Fibroblast of gingiva (primary cell): ENCODE data around the gene MIF4GD.
"Not testable (repeated sequence)": the region's sequence is repeated elsewhere in the genome, so short reads cannot be mapped to it uniquely, and the experiment has no call there.

Experiments used
- DNase-seq: peaks from one replicate; pipeline ENCODE4 v3.0.0-alpha.2; 2011; ENCODE audit warnings: low read depth

MIF4GD gene

GRCh38 chr17:75270966-75271232 lies at the start of gene MIF4GD:
TSS of gene MIF4GD (minus strand) at chr17:75271231. CDS start at chr17:75270195, 1,036 bp downstream.
- peak; percentile 55 for DNase-seq

- no peak for DNase-seq
Observed at GRCh38 chr17:75319904-75320691, 49.1 kb upstream of the MIF4GD start.

- DNase-seq: no peak
Observed at GRCh38 chr17:75318615-75319222, 47.7 kb upstream of the MIF4GD start.

GRCh38 chr17:75318211-75318610 lies 47.2 kb upstream of the MIF4GD start:
- no peak for DNase-seq

GRCh38 chr17:75317671-75318070 lies 46.6 kb upstream of the MIF4GD start:
- DNase-seq: no peak

GRCh38 chr17:75316253-75316652 lies 45.2 kb upstream of the MIF4GD start:
- DNase-seq: no peak

GRCh38 chr17:75315541-75316243 lies 44.7 kb upstream of the MIF4GD start:
- peak; percentile 20 for DNase-seq

- DNase-seq: no peak
Observed at GRCh38 chr17:75313941-75314551, 43.0 kb upstream of the MIF4GD start.

- DNase-seq: no peak
Observed at GRCh38 chr17:75308732-75309629, 38.0 kb upstream of the MIF4GD start.

GRCh38 chr17:75307957-75308731 lies 37.1 kb upstream of the MIF4GD start:
- DNase-seq: no peak

GRCh38 chr17:75301502-75302206 lies 30.6 kb upstream of the MIF4GD start:
- no peak for DNase-seq

- no peak for DNase-seq
Observed at GRCh38 chr17:75301049-75301448, 30.0 kb upstream of the MIF4GD start.

GRCh38 chr17:75300280-75300679 lies 29.2 kb upstream of the MIF4GD start:
- DNase-seq: no peak

GRCh38 chr17:75295201-75296158 lies 24.4 kb upstream of the MIF4GD start:
- DNase-seq: no peak

GRCh38 chr17:75292810-75293448 lies 21.9 kb upstream of the MIF4GD start:
- not testable (repeated sequence) for DNase-seq

GRCh38 chr17:75289832-75290337 lies 18.9 kb upstream of the MIF4GD start:
- peak; percentile 53 for DNase-seq

GRCh38 chr17:75289115-75289831 lies 18.2 kb upstream of the MIF4GD start, which contains the start of gene SLC25A19:
TSS of gene SLC25A19 (minus strand) at chr17:75289433. CDS start at chr17:75286764, 2,669 bp downstream.
- DNase-seq: peak; percentile 99

- DNase-seq: no peak
Observed at GRCh38 chr17:75288770-75289114, 17.7 kb upstream of the MIF4GD start.
